K562 (cell line): ENCODE measurements around the gene TXN. TPM values are rescaled to one million over a fixed set of nuclear protein-coding genes. Genes with fewer than 3 reads are reported as not detected.

Experiments
- CREB1 ChIP-seq, 2 experiments: sonication (generic) in 1 of 2; formaldehyde crosslinking in 1 of 2; IDR thresholded peaks; 2 replicates each; pipeline versions ENCODE4 v1.6.1 to v1.8.0; 2012 to 2022; ENCODE audit warnings: inconsistent platforms in 1 of 2, mild to moderate bottlenecking in 1 of 2, missing genetic modification reagents in 1 of 2, moderate library complexity in 1 of 2
- ELF4 ChIP-seq: fragments of 450-650 bp; formaldehyde crosslinking; IDR thresholded peaks from 2 replicates; pipeline ENCODE4 v1.4.0; 2022; ENCODE audit warnings: missing genetic modification characterization
- FOS ChIP-seq: IDR thresholded peaks from 3 replicates; pipeline ENCODE4 v1.6.1; 2011; ENCODE audit not compliant: insufficient read length; ENCODE audit errors: extremely low read depth
- FOXM1 ChIP-seq, 2 experiments: fragments of 450-650 bp in 1 of 2; sonication (generic) in 1 of 2; formaldehyde crosslinking in 1 of 2; IDR thresholded peaks; 2 replicates each; pipeline versions ENCODE4 v1.6.1 to v1.9.0; 2017 to 2022; ENCODE audit warnings: low read depth in 2 of 2, mild to moderate bottlenecking in 2 of 2, missing genetic modification reagents in 1 of 2, moderate library complexity in 1 of 2
- HMG20B ChIP-seq: fragments of 250-450 bp; sonication (Bioruptor Pico); IDR thresholded peaks from 2 replicates; pipeline ENCODE4 v1.5.0; 2021; ENCODE audit warnings: mild to moderate bottlenecking
- JUN ChIP-seq, 2 experiments: sonication (generic) in 1 of 2; formaldehyde crosslinking in 1 of 2; IDR thresholded peaks; 2 replicates each; pipeline versions ENCODE4 v1.6.1 to v1.8.0; 2012 to 2022; ENCODE audit warnings: borderline replicate concordance in 2 of 2, mild to moderate bottlenecking in 2 of 2, improper control_type of control experiment in 1 of 2, low read depth in 1 of 2, low read length in 1 of 2, missing genetic modification reagents in 1 of 2
- KHSRP ChIP-seq: fragments of 450-650 bp; IDR thresholded peaks from 2 replicates; pipeline ENCODE4 v1.6.1; 2017
- MAFK ChIP-seq: IDR thresholded peaks from 2 replicates; pipeline ENCODE4 v1.6.1; 2011; ENCODE audit warnings: low read length, improper control_type of control experiment
- NFRKB ChIP-seq: fragments of 450-650 bp; IDR thresholded peaks from 2 replicates; pipeline ENCODE4 v1.6.1; 2016; ENCODE audit warnings: low read depth
- PHTF2 ChIP-seq: fragments of 250-450 bp; sonication (Bioruptor Pico); IDR thresholded peaks from 2 replicates; pipeline ENCODE4 v1.5.0; 2021; ENCODE audit warnings: mild to moderate bottlenecking
- PPARD ChIP-seq: fragments of 250-450 bp; sonication (Bioruptor Pico); IDR thresholded peaks from 2 replicates; pipeline ENCODE4 v1.8.0; 2022; ENCODE audit warnings: inconsistent platforms, mild to moderate bottlenecking, moderate library complexity
- PTTG1 ChIP-seq: fragments of 450-650 bp; IDR thresholded peaks from 2 replicates; pipeline ENCODE4 v1.6.1; 2016; ENCODE audit warnings: low read depth, mild to moderate bottlenecking, missing genetic modification characterization, missing compliant biosample characterization
- PYGO2 ChIP-seq: fragments of 450-650 bp; IDR thresholded peaks from 2 replicates; pipeline ENCODE4 v1.6.1; 2016; ENCODE audit warnings: mild to moderate bottlenecking, missing genetic modification characterization, moderate library complexity, missing compliant biosample characterization
- RAD21 ChIP-seq, 2 experiments: fragments of 250-450 bp in 1 of 2; fragments of 450-650 bp in 1 of 2; sonication (Bioruptor Pico) in 1 of 2; formaldehyde crosslinking in 1 of 2; IDR thresholded peaks in 1 of 2; conservative IDR thresholded peaks in 1 of 2; 2 replicates each; pipeline versions ENCODE4 v1.4.0 to v1.8.0; 2020 to 2022; ENCODE audit warnings: mild to moderate bottlenecking in 2 of 2, moderate library complexity in 1 of 2
- RAD51 ChIP-seq: fragments of 450-650 bp; IDR thresholded peaks from 2 replicates; pipeline ENCODE4 v1.7.1; 2016; ENCODE audit warnings: low read depth, mild to moderate bottlenecking, borderline replicate concordance
- RNF2 ChIP-seq: sonication (generic); IDR thresholded peaks from 2 replicates; pipeline ENCODE4 v1.6.1; 2016
- TAL1 ChIP-seq: fragments of 450-650 bp; IDR thresholded peaks from 2 replicates; pipeline ENCODE4 v1.6.1; 2016; ENCODE audit warnings: mild to moderate bottlenecking
- YBX1 ChIP-seq: fragments of 450-650 bp; IDR thresholded peaks from 2 replicates; pipeline ENCODE4 v1.7.1; 2016; ENCODE audit warnings: mild to moderate bottlenecking
- ZC3H4 ChIP-seq: sonication (generic); formaldehyde crosslinking; IDR thresholded peaks from 2 replicates; pipeline ENCODE4 v1.9.0; 2021; ENCODE audit warnings: missing genetic modification reagents, borderline replicate concordance
- ZNF146 ChIP-seq: IDR thresholded peaks from one replicate; pipeline ENCODE4 v1.6.1; 2018; ENCODE audit warnings: missing compliant biosample characterization; ENCODE audit not compliant: unreplicated experiment
- polyA plus RNA-seq, 8 experiments: library from polyadenylated mRNA; depleted of rRNA in 4 of 8; stranded (reverse) in 5 of 8; unstranded in 3 of 8; fragments of >200 nt; fragmentation: Nextera tagmentation in 2 of 8; fragmentation: Illumina TruSeq in 1 of 8; extraction: Ambion mirVana in 2 of 8; extraction: Trizol in 1 of 8; gene quantifications; 2 replicates each; pipeline versions ENCODE4 v1.2.1 to v1.2.3, GENCODE V29; 2011 to 2014; ENCODE audit warnings: inconsistent platforms in 1 of 8, missing spikeins in 1 of 8
- total RNA-seq, 7 experiments: library from RNA; depleted of rRNA in 6 of 7; stranded (reverse); fragments of >200 nt in 6 of 7; fragmentation: Illumina TruSeq in 2 of 7; extraction: Trizol in 2 of 7; gene quantifications; 2 replicates each; pipeline versions ENCODE4 v1.2.1 to v1.2.3, GENCODE V29; 2011 to 2021; ENCODE audit warnings: low replicate concordance in 1 of 7
- TF ChIP-seq, protein P1 (sequence below), 3 experiments: IDR thresholded peaks in 2 of 3; conservative IDR thresholded peaks in 1 of 3; 2 replicates each; pipeline ENCODE4 v1.5.1; 2011 to 2012; ENCODE audit warnings: low read length in 3 of 3, mild to moderate bottlenecking in 3 of 3, control low read depth in 2 of 3, improper control_type of control experiment in 1 of 3, inconsistent platforms in 1 of 3, low read depth in 1 of 3, mixed read lengths in 1 of 3, moderate library complexity in 1 of 3; ENCODE audit not compliant: insufficient read depth in 2 of 3
- TF ChIP-seq, protein P2 (sequence below): fragments of 250-450 bp; sonication (Bioruptor Pico); IDR thresholded peaks from 2 replicates; pipeline ENCODE4 v1.4.0; 2020; ENCODE audit warnings: mild to moderate bottlenecking
- TF ChIP-seq, protein P3 (sequence below): fragments of 250-450 bp; sonication (Bioruptor Pico); IDR thresholded peaks from 2 replicates; pipeline ENCODE4 v1.8.0; 2021; ENCODE audit warnings: moderate library complexity, mild to moderate bottlenecking, inconsistent platforms
- TF ChIP-seq, protein P4 (sequence below): sonication (generic); formaldehyde crosslinking; IDR thresholded peaks from 2 replicates; pipeline ENCODE4 v1.8.0; 2022; ENCODE audit warnings: mild to moderate bottlenecking, missing genetic modification reagents

Gene TXN
- total and polyA plus RNA-seq, 9 of the 15 experiments (the other 6 are each of a cell fraction or from before 2014, with no cell fraction given) = 272 to 1,596 (median 514) TPM

DNA sequence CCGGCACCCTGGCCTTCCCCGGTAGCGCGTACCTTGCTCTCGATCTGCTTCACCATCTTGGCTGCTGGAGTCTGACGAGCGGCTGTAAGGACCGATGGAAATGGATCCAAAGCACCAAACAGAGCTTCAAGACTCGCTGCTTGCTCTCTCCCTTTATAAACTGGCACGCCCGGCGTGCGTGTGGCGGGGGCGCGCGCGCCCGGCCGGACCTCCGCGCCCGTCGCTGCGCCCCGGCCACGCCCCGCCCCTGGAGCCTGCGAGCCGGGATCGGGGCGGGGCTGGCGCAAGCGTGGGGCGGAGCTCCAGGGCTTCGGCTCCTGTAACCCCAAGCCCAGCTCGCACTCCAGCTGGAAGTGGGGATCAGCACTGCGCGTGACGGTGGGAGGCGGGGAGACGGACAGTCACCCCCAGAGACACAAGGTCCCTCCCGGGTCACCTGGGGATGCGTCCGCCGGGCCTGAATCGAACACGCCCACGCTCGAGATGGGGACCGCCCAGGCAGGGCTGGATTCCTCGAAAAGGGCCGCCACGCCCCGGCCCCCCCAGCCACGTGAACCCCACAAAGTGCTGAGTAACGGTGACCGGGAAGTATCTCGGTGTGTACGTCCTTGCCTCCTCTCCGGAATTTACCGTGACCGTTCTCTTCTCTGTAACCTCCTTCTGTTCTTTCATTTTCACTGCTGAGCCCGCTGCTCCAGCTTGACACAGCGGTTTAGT is at the start of gene TXN (continued):
- no peak for TF ChIP-seq PHTF2 (CRISPR knock-in tag)
- TF ChIP-seq HMG20B (CRISPR knock-in tag) = no peak
- TF ChIP-seq CREB1 (IDR thresholded peaks at IDR 0.05) = no peak
- TF ChIP-seq CREB1 (CRISPR knock-in tag; IDR thresholded peaks at IDR 0.05) = 0 out of 2 replicates have a peak, but pooled peaks have one; percentile 50
- no peak for TF ChIP-seq PPARD
- no peak for TF ChIP-seq ELF4
- TF ChIP-seq YBX1 = no peak
- TF ChIP-seq, protein P1, sequence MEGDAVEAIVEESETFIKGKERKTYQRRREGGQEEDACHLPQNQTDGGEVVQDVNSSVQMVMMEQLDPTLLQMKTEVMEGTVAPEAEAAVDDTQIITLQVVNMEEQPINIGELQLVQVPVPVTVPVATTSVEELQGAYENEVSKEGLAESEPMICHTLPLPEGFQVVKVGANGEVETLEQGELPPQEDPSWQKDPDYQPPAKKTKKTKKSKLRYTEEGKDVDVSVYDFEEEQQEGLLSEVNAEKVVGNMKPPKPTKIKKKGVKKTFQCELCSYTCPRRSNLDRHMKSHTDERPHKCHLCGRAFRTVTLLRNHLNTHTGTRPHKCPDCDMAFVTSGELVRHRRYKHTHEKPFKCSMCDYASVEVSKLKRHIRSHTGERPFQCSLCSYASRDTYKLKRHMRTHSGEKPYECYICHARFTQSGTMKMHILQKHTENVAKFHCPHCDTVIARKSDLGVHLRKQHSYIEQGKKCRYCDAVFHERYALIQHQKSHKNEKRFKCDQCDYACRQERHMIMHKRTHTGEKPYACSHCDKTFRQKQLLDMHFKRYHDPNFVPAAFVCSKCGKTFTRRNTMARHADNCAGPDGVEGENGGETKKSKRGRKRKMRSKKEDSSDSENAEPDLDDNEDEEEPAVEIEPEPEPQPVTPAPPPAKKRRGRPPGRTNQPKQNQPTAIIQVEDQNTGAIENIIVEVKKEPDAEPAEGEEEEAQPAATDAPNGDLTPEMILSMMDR (IDR thresholded peaks at IDR 0.05 in 2 of 3, conservative IDR thresholded peaks at IDR 0.05 in 1 of 3; ENCODE audit: insufficient read depth in 2 of 3, low read depth in 1 of 3, low read length in 3 of 3) = no peak
- peak; percentile 71 for TF ChIP-seq RNF2
- TF ChIP-seq TAL1 = no peak; the same call in 1 of the 2 replicates
- peak; percentile 94 for TF ChIP-seq MAFK
- TF ChIP-seq JUN (IDR thresholded peaks at IDR 0.05; ENCODE audit: borderline replicate concordance, low read depth, low read length) = no peak
- TF ChIP-seq JUN (CRISPR knock-in tag; IDR thresholded peaks at IDR 0.05; ENCODE audit: borderline replicate concordance) = no peak
- no peak for TF ChIP-seq ZNF146 (CRISPR knock-in tag)
- no peak for TF ChIP-seq FOXM1 (IDR thresholded peaks at IDR 0.05; ENCODE audit: low read depth)
- TF ChIP-seq FOXM1 (CRISPR knock-in tag; IDR thresholded peaks at IDR 0.05; ENCODE audit: low read depth) = no peak
- no peak for TF ChIP-seq PYGO2 (tag)
- no peak for TF ChIP-seq PTTG1 (tag)
- no peak for TF ChIP-seq FOS
- no peak for TF ChIP-seq RAD21 (CRISPR knock-in tag; conservative IDR thresholded peaks at IDR 0.05 in 1 of 2, IDR thresholded peaks at IDR 0.05 in 1 of 2)
- peak; percentile 80 for TF ChIP-seq RAD51
- TF ChIP-seq, protein P2, sequence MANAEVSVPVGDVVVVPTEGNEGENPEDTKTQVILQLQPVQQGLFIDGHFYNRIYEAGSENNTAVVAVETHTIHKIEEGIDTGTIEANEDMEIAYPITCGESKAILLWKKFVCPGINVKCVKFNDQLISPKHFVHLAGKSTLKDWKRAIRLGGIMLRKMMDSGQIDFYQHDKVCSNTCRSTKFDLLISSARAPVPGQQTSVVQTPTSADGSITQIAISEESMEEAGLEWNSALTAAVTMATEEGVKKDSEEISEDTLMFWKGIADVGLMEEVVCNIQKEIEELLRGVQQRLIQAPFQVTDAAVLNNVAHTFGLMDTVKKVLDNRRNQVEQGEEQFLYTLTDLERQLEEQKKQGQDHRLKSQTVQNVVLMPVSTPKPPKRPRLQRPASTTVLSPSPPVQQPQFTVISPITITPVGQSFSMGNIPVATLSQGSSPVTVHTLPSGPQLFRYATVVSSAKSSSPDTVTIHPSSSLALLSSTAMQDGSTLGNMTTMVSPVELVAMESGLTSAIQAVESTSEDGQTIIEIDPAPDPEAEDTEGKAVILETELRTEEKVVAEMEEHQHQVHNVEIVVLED = peak; percentile 90
- TF ChIP-seq, protein P3, sequence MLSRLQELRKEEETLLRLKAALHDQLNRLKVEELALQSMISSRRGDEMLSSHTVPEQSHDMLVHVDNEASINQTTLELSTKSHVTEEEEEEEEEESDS = no peak
- TF ChIP-seq NFRKB = no peak; the same call in 1 of the 2 replicates
- TF ChIP-seq, protein P4, sequence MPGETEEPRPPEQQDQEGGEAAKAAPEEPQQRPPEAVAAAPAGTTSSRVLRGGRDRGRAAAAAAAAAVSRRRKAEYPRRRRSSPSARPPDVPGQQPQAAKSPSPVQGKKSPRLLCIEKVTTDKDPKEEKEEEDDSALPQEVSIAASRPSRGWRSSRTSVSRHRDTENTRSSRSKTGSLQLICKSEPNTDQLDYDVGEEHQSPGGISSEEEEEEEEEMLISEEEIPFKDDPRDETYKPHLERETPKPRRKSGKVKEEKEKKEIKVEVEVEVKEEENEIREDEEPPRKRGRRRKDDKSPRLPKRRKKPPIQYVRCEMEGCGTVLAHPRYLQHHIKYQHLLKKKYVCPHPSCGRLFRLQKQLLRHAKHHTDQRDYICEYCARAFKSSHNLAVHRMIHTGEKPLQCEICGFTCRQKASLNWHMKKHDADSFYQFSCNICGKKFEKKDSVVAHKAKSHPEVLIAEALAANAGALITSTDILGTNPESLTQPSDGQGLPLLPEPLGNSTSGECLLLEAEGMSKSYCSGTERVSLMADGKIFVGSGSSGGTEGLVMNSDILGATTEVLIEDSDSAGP = no peak
- TF ChIP-seq KHSRP = no peak
- TF ChIP-seq ZC3H4 = no peak
